Measurements from ENCODE around the gene FKBP14.

The FKBP14 gene

GRCh38 chr7:30022991-30023390 is 3.5 kb downstream of the FKBP14 start:
- Histone ChIP-seq H3K27me3 (ENCODE audit: low read length) (no peaks in the 10 kb centered on the region), H3K36me3 (ENCODE audit: low read length) (peaks cover 5% of the 10 kb centered on the region; the same call in 1 of the 2 replicates), H3K9me2 (replicated peaks; ENCODE audit: insufficient read depth, low read length) (no peaks in the 10 kb centered on the region), H3K79me2 (ENCODE audit: insufficient read depth, low read length) (peaks cover 29% of the 10 kb centered on the region; the same call in 1 of the 2 replicates), H3K9me3 (ENCODE audit: insufficient read depth, low read length) (no peaks in the 10 kb centered on the region), H3K4me2 (ENCODE audit: low read depth, low read length, poor library complexity, severe bottlenecking) (peak overlapping the region; percentile 17), H3K27ac (ENCODE audit: low read depth, low read length) (no peak overlapping the region), H4K20me1 (ENCODE audit: low read depth, low read length) (0 out of 2 replicates have a peak, but pooled peaks cover 4% of the 10 kb centered on the region), H3K9ac (ENCODE audit: low read length) (no peak overlapping the region), H3F3A (ENCODE audit: insufficient read depth) (peaks cover 20% of the 10 kb centered on the region), H2AFZ (ENCODE audit: low read depth, low read length, severe bottlenecking) (no peak overlapping the region), H3K4me3 (ENCODE audit: insufficient read depth, low read length, poor library complexity, severe bottlenecking) (no peak overlapping the region)
- no peak for TF ChIP-seq CTCF (IDR thresholded peaks at IDR 0.05; ENCODE audit: insufficient read depth, low read length, poor library complexity, severe bottlenecking)
- TF ChIP-seq EZH2phosphoT487 (conservative IDR thresholded peaks at IDR 0.05; ENCODE audit: low read length) = no peak

GRCh38 chr7:30020535-30020934 is 6.0 kb downstream of the FKBP14 start:
- peaks cover 21% of the 10 kb centered on the region; the same call in 1 of the 2 replicates for H3K79me2 ChIP-seq (ENCODE audit: insufficient read depth, low read length)
- no peaks in the 10 kb centered on the region for H3K27me3 ChIP-seq (ENCODE audit: low read length)
- no peak overlapping the region for H2AFZ ChIP-seq (ENCODE audit: low read depth, low read length, severe bottlenecking)
- peaks cover 9% of the 10 kb centered on the region for H3F3A ChIP-seq (ENCODE audit: insufficient read depth)
- no peak overlapping the region for H3K9ac ChIP-seq (ENCODE audit: low read length)
- H3K27ac ChIP-seq (ENCODE audit: low read depth, low read length) = peak overlapping the region; percentile 45
- peaks cover 10% of the 10 kb centered on the region; the same call in 1 of the 2 replicates for H3K36me3 ChIP-seq (ENCODE audit: low read length)
- no peaks in the 10 kb centered on the region for H3K9me2 ChIP-seq (replicated peaks; ENCODE audit: insufficient read depth, low read length)
- H4K20me1 ChIP-seq (ENCODE audit: low read depth, low read length) = 0 out of 2 replicates have a peak, but pooled peaks cover 4% of the 10 kb centered on the region
- peak overlapping the region; percentile 12 for H3K4me3 ChIP-seq (ENCODE audit: insufficient read depth, low read length, poor library complexity, severe bottlenecking)
- H3K9me3 ChIP-seq (ENCODE audit: insufficient read depth, low read length) = no peaks in the 10 kb centered on the region
- H3K4me2 ChIP-seq (ENCODE audit: low read depth, low read length, poor library complexity, severe bottlenecking) = peak overlapping the region; percentile 48
- no peak for TF ChIP-seq EZH2phosphoT487 (conservative IDR thresholded peaks at IDR 0.05; ENCODE audit: low read length)
- TF ChIP-seq CTCF (IDR thresholded peaks at IDR 0.05; ENCODE audit: insufficient read depth, low read length, poor library complexity, severe bottlenecking) = no peak

- Histone ChIP-seq H3K27ac (ENCODE audit: low read depth, low read length) (0 out of 2 replicates have a peak overlapping the region, but pooled peaks have one; percentile 45), H3K4me2 (ENCODE audit: low read depth, low read length, poor library complexity, severe bottlenecking) (peak overlapping the region; percentile 48), H3K9me3 (ENCODE audit: insufficient read depth, low read length) (no peaks in the 10 kb centered on the region)
These were observed 6.5 kb downstream of the FKBP14 start for GRCh38 chr7:30019960-30020359.

More at GRCh38 chr7:30019960-30020359, 6.5 kb downstream of the FKBP14 start:
- no peak overlapping the region for H3K9ac ChIP-seq (ENCODE audit: low read length)
- peaks cover 10% of the 10 kb centered on the region; the same call in 1 of the 2 replicates for H3K36me3 ChIP-seq (ENCODE audit: low read length)
- no peak overlapping the region for H2AFZ ChIP-seq (ENCODE audit: low read depth, low read length, severe bottlenecking)
- no peaks in the 10 kb centered on the region for H3K9me2 ChIP-seq (replicated peaks; ENCODE audit: insufficient read depth, low read length)
- 0 out of 2 replicates have a peak, but pooled peaks cover 4% of the 10 kb centered on the region for H4K20me1 ChIP-seq (ENCODE audit: low read depth, low read length)
- H3K4me3 ChIP-seq (ENCODE audit: insufficient read depth, low read length, poor library complexity, severe bottlenecking) = no peak overlapping the region
- peaks cover 15% of the 10 kb centered on the region; the same call in 1 of the 2 replicates for H3K79me2 ChIP-seq (ENCODE audit: insufficient read depth, low read length)
- no peaks in the 10 kb centered on the region for H3K27me3 ChIP-seq (ENCODE audit: low read length)
- no peak for TF ChIP-seq EZH2phosphoT487 (conservative IDR thresholded peaks at IDR 0.05; ENCODE audit: low read length)
- no peak for TF ChIP-seq CTCF (IDR thresholded peaks at IDR 0.05; ENCODE audit: insufficient read depth, low read length, poor library complexity, severe bottlenecking)
- H3F3A ChIP-seq (ENCODE audit: insufficient read depth) = peaks cover 9% of the 10 kb centered on the region

Measured in SU-DHL-6 (cell line).